CD4-positive, alpha-beta T cell treated with Interleukin-17A for 4 hours (primary cell): ENCODE measurements around the gene METTL5.
"Not testable (repeated sequence)": the region's sequence is repeated elsewhere in the genome, so short reads cannot be mapped to it uniquely, and the experiment has no call there.

Experiments used
- DNase-seq: peaks from one replicate; pipeline ENCODE4 v3.0.0-alpha.2; 2020; ENCODE audit warnings: mixed read lengths

The METTL5 gene

DNA sequence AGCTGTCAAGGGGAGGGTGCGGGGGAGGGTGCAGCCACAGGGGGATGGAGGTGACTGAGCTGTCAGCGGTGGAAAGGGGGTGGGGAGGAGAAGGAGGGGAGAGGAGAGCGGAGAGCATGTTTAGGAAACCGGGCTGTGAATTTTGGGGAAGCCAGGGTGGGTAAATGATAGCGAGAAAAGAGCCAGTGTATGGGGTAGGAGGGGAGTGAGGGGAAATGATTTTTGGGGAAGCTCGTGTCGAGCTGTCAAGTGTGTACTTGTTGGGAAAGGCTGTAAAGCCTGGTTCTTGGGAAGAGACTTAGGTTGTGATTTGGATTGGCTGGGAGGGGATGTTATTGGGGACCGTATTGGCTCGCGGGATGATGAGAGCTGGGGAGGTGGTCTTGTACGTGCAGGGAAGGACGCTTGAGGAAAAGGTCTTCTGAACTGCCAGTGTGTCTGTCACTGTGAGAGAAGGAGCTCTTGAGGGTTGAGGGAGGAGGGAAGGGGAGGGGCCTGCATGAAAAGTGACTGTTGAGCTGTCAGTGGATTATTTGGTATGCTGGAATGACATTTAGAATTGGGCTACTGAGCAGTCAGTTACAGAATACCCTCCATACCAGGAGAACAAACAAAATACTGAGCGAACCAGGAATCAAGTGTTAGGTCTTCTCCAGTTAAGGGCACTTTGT is 3.6 kb upstream of the METTL5 start:
- DNase-seq: peak; percentile 67

DNA sequence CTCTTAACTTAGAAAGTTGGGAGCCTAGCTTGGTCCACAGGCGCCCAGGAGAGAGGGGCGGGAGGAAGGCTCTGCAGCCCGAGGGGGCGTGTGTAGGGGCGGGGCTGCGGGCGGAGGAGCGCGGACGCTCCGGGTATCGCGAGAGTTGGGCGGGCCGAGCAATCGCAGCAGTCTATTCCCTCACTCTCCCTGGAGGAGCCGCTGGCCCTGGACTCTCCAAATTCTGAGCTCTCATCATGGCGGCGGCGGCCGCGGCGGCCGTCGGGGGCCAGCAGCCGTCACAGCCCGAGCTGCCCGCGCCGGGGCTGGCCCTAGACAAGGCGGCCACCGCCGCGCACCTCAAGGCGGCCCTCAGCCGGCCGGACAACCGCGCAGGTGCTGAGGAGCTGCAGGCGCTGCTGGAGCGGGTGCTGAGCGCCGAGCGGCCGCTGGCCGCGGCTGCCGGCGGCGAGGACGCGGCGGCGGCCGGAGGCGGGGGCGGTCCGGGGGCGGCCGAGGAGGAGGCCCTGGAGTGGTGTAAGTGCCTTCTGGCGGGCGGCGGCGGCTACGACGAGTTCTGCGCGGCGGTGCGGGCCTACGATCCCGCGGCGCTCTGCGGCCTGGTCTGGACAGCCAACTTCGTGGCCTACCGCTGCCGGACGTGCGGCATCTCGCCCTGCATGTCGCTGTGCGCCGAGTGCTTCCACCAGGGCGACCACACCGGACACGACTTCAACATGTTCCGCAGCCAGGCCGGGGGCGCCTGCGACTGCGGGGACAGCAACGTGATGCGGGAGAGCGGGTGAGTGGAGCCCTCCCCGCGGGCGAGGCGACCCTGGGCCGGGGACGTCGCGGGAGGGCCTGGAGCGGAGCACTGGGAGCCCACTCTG is 2.8 kb upstream of the METTL5 start, which contains the start of gene UBR3:
UBR3 (plus strand) TSS at position 183 of the 869 bp plus-strand sequence; CDS start at position 237, 54 bp downstream.
- DNase-seq: peak; percentile 94

DNA sequence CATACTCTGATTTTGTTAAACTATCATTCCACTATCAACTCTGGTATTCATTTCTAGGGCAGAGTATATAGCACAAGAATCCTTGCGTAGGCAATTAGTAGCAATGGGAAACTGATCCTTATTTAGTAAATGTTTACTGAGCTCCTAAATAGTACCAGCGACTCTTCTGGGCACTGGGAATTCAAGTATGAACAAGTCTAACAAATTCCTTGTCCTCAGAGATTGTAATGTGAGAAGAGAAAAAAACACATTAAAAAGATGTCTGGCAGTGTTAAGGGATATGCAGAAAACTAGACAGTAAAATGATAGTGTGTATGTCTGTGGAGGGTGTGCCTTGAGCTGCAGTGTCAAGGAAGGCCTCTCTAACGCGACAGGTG is 721 bp downstream of the METTL5 start:
- no peak for DNase-seq

DNA sequence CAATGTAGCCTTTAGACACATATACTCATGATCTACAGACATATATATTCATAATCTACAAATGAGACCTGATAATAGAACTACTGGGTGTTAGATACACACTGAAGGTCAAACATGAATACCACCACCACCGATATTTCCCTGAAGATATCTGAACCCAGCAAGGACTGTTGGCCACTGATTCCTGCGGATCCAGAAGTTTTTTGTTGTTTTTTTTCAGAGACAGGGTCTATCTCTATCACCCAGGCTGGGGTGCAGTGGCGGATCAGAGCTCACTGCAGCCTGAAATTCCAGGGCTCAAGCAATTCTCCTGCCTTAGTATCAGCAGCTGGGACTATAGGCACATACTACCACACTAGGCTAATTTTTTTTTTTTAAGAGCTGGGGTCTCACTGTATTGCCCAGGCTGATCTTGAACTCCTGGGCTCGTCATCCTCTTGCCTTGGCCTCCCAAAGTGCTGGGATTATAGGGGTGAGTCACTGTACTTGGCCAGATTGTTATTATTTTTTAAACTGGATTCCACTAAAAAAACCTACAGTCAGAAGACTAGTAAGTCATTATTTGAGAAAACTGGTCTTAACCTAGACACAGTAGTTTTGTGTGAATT is 1.8 kb downstream of the METTL5 start:
- no peak for DNase-seq

DNA sequence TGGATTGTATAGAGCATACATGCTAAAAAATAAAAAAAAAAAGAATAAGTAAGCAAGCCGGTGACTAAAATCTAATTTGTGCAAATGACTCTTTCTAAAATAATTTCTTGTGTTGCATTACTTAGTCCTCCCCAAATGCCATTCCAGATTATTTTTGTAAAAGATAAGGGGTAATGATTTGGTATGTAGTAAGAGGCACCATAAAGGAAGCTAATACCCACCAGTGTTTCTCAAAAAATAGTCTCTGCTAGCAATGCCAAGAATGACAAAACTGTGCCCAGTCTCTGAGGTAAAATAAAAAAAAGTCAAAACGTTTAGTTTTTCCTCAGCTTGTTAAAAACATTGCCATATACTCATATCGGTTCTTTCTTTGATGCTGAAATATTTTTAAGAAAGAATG is 2.7 kb downstream of the METTL5 start:
- DNase-seq: no peak

DNA sequence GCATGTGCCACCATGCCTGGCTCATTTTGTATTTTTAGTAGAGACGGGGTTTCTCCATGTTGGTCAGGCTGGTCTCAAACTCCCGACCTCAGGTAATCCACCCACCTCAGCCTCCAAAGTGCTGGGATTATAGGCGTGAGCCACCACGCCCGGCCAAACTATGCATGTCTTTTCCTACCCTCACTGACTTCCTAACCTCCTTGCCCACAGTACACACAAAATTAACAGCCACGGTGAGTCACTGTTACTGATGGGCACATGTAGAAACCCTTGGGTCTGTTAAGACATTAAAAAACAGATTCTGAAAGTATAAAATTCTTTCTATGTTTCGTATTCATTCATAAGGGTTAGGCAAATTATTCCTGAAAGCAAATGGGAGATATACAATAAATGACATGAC is 4.6 kb downstream of the METTL5 start:
- DNase-seq: not testable (repeated sequence)

DNA sequence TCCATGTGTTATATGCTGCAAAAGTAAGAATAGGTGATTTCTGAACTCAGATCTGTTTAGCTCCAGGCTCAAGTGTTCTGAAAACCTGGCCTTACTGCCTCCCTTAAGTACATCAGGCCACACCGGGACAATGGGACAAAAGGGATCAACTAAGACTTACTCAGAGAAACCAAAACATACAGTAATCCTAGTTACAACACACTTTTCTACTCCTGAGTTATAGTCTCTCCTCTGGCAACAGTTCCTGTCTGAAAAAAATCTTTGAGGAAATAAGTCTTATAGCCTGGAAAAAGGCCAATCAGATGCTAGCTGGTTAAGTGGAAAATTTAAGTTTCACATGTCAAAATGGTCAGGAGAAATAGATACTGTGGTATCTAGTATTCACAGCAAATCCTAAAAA is 5.6 kb downstream of the METTL5 start:
- no peak for DNase-seq

DNA sequence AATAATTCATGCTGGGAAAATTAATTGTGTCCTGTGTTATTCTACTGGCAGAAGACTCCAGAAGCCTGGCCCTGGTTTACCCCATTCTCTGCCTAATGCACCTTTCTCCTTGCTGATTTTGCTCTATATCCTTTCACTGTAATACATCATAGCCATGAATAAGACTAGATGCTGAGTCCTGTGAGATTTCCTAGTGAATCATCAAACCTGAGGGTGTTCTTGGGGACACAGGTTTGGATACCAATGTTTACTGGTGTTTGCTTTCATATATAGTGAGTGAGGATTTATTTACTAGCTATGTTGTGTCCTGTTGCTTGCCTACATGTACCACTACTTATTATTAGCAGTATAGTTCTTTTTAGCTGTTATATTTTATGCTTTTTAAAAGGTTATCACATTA is 6.5 kb downstream of the METTL5 start:
- no peak for DNase-seq

DNA sequence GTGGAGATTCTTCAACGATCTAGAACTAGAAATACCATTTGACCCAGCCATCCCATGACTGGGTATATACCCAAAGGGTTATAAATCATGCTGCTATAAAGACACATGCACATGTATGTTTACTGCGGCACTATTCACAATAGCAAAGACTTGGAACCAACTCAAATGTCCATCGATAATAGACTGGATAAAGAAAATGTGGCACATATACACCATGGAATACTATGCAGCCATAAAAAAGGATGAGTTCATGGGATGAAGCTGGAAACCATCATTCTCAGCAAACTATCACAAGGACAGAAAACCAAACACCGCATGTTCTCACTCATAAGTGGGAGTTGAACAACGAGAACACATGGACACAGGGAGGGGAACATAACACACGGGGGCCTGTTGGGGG is 7.3 kb downstream of the METTL5 start:
- DNase-seq: not testable (repeated sequence)

DNA sequence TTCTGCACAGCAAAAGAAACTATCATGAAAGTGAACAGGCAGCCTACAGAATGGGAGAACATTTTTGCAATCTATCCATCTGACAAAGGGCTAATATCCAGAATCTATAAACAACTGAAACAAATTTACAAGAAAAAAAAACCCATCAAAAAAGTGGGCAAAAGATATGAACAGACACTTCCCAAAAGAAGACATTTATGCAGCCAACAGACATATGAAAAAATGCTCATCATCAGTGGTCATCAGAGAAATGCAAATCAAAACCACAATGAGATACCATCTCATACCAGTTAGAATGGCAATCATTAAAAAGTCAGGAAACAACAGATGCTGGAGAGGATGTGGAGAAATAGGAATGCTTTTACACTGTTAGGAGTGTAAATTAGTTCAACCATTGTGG is 7.7 kb downstream of the METTL5 start:
- DNase-seq: not testable (repeated sequence)

DNA sequence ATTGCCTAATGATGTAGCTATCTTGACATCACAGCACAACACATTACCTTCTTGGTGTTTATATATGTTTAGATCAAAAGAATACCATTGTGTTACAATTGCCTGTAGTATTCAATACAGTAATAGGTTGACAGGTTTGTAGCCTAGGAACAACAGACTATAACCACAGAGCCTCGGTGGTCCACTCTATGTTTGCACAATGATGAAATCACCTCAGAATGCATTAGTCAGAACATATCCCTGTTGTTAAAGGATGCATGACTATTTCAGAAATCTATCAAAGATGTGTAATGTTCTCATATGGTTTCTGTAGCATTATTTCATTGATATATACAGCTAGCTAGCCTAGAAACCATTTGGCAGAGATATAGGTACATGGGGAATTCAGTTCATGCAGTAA is 8.9 kb downstream of the METTL5 start:
- no peak for DNase-seq

DNA sequence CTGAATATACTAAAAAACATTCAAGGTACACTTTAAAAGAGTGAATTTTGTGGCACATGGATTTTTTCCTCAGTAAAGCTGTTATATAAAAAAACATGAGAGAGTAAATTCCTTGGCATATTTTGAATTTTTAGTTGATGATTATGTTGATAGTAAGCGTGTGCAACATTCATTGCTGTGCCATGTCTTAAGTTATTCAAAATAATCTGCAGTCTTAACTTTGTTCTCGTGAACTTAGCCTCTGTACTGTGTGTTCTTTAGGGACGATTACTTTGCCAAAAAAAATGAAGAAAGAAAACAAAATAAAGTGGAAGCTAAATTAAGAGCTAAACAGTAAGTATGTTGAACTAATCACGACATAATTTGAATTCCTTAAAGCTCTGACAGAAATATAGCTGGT is 16.5 kb downstream of the METTL5 start:
- DNase-seq: no peak

DNA sequence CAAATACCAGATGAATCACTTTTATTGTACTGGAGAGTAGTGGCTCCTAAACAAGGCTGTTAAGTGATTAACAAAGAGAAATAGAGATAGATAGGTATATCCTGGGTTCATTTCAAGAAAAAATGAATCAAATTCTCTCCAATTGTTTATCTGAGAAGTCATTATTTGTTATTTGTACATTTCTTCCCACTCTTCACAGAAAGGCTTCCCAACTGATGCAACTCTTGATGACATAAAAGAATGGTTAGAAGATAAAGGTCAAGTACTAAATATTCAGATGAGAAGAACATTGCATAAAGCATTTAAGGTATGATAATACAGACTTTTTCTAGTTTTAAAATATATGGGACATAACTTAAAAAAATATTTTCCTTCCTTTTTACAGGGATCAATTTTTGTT is 18.1 kb downstream of the METTL5 start:
- no peak for DNase-seq

DNA sequence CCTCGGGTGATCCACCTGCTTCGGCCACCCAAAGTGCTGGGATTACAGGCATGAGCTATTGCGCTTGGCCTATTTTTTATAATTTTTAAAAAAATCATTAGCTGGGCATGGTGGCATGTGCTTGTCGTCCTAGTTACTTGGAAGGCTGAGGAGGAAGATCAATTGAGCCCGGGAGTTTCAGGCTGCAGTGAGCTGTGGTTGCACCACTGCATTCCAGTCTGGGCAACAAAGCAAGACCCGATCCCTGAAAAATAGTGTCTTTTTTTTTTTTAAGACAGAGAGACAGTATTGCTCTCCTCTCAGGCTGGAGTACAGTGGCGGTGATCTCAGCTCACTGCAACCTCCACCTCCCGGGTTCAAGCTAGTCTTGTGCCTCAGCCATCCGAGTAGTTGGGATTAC is 21.2 kb downstream of the METTL5 start:
- DNase-seq: no peak

DNA sequence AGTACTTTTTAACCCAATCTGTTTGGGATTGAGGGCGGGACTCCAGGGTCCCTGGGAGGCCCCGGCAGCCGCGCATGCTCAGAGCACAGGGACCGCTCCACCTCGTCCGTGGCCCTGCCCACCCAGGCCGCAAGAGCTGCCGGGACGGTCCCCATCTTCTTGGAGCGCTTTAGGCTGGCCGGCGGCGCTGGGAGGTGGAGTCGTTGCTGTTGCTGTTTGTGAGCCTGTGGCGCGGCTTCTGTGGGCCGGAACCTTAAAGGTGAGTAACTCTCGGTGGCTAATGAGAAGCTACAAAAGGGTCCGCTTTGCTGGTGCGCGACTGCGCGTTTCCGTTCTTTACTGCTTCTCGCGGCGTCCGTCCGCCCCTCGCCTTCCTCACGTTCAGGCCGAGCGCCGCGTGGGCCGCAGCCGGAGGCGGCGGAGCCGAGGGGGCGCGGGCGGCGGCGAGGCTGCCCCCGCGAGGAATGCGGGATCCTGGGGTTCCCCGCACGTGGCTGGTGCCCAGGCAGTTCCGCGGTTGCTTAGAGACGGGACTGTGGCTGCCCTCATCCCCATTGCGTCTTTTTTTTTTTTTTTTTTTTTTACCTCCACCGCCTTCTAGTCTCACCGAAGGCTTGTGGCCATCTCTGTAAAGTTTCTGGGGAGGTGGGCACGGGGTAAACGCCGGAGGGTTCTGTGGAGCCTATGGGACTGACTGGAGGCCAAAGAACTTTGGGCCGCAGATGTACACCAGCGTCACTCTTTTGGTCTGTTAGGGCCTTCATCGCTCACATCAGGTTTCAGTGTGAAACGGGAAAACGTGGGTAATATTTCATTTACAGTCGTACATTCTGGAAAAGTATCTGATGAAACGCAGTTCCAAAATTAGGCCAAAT is 25.8 kb downstream of the METTL5 start, which contains the start of gene SSB:
SSB (plus strand) TSS at position 154 of the 875 bp plus-strand sequence. CDS start 2,090 bp downstream, outside the sequence.
- DNase-seq: peak; percentile 96

DNA sequence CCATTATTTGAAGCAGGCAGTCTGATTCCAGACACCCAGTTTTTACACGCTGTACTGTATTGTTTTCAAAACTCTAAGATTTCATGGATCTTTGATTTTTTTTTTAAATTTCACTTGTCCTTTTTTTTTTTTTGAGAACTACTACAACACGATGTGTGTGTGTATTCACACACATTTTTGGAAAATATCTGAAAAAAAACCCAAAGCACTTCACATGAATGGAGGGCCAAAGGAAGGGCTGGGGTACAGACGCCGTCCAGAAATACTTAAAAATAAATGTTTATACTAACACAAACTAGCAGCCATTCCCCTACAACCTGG is 26.3 kb downstream of the METTL5 start:
- DNase-seq: no peak

DNA sequence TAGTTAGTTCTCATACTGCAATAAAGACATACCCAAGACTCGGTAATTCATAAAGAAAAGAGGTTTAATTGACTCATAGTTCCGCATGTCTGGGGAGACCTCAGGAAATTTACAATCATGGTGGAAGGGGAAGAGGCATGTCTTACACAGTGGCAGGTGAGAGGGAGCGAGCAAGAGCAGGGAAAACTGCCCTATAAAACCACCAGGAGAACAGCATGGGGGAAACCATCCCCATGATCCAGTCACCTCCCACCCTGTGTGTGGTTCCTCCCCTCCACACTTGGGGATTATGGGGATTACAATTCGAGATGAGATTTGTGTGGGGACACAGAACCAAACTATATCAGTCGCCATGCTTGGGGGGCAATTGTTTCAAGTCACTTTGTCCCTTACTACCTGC is 27.1 kb downstream of the METTL5 start:
- no peak for DNase-seq

DNA sequence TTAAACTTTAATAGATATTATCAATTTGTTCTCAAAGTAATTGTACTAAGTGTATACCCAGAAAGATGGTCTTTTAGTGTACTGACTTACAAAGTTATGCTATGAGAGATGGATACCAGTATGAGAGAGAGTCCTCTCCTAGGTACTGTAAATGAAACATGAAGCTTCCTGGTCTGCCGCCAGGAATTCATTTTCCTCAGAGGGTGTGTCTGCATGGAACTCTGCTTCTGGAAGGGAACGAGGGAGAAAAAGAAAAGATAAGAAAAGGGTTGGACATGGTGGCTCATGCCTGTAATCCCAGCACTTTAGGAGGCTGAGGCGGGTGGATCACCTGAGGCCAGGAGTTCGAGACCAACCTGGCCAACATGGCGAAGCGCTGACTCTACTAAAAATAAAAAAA is 28.3 kb downstream of the METTL5 start:
- no peak for DNase-seq

DNA sequence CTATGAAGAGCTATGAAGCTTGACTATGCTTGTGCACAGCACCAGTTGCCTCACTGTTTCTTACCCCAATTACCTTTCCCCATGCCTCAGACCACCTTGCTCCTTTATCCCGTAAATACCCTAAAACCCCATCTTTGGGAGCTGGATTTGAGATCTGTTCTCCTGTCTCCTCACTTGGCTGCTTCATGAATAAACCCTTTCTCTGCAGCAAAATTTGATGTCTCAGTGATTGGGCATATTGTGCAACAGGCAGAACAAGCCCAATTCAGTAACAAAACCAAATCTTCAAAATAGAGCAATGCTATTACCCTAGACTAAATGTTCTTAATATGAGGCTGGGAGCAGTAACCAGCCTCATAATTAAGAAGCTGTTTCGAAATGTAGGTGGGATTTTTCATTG is 29.5 kb downstream of the METTL5 start:
- DNase-seq: no peak

DNA sequence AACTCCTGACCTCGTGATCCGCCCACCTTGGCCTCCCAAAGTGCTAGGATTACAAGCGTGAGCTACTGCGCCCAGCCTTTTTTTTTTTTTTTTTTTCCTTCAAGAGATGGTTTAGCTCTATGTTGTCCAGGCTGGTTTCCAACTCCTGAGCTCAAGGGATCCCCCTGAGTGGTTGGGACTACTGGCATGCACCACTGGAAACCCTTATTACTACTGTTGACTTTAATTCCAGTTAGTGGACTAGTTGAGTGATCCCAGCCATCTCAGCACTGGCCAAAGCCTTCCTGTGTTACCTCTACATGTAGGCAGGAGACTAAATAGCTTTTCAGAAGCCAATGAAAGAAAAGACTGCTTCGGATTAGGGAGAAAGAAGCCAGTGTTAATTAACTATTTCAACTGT is 34.1 kb downstream of the METTL5 start:
- no peak for DNase-seq

DNA sequence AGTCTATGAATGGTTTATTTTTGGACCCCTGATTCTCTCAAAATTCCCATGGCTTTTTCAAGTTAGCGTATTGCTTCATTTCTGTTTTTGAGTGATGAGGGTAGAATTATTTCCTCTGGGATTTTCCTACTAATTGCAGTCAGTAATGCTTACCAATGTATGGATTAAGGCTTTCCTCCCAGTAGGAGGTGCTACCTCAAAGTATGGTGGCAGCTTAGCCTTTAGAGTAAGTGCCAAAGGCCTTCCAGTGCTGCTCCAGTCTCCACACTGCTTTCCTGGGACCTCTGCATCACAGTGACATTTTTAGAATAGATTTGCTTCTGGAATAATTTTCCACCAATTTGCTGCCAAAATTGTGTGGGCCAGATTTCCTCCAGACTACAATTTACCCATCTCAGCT is 42.2 kb downstream of the METTL5 start:
- no peak for DNase-seq

DNA sequence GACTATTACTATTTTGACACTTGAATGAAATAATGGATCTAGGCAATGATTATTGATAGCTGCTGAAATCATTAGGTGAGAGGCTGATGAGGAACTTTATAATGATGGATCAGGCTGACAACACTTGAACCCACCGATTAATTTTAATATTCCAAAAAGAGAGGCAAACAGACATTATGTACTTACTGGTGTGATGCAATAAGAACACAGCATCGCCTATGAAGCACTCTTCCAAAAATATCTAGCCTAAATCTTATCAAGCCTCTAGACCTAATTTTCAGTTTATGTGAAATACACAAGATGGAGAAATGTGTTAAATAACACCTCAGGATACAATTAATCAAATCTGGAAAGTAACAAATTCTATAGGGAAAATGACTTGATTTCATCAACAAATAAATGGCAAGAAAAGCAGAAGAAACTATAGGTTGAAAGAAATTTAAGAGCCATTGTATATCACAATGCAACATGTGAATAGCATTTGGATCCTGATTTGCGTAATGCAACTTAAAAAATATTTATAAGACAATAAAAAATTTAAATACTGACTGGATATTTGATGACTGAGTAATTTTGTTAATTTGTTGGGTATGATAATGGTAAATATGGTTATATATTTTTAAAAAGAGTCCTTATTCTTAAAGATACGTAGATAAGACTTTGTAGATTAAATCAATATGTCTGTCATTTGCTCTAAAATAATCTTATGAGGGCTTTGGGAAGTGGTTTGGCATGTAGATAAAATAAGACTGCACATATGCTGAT is 43.3 kb downstream of the METTL5 start:
- no peak for DNase-seq
